Chondrocyte (in vitro differentiated cells): ENCODE results near the gene FOXJ1. TPM values are rescaled to one million over a fixed set of nuclear protein-coding genes. Genes with fewer than 3 reads are reported as not detected.

ENCODE experiments used
- DNase-seq: peaks from one replicate; pipeline ENCODE4 v3.0.0; 2021; ENCODE audit warnings: mixed read lengths, low spot score
- H3K27ac Mint-ChIP-seq: one replicate; pipeline ENCODE4 v1.8.0; 2021; ENCODE audit warnings: mild to moderate bottlenecking, moderate library complexity, mixed read lengths; ENCODE audit not compliant: unreplicated experiment
- H3K27me3 Mint-ChIP-seq: 2 replicates; pipeline ENCODE4 v1.8.0; 2021; ENCODE audit warnings: low read depth, mixed read lengths
- H3K36me3 Mint-ChIP-seq: 2 replicates; pipeline ENCODE4 v1.8.0; 2021; ENCODE audit warnings: low read depth, mixed read lengths
- H3K4me1 Mint-ChIP-seq: 2 replicates; pipeline ENCODE4 v1.8.0; 2021; ENCODE audit warnings: low read depth, mild to moderate bottlenecking, mixed read lengths
- H3K4me3 Mint-ChIP-seq: one replicate; pipeline ENCODE4 v1.8.0; 2021; ENCODE audit warnings: mild to moderate bottlenecking, moderate library complexity, mixed read lengths; ENCODE audit not compliant: unreplicated experiment
- H3K9me3 Mint-ChIP-seq: 2 replicates; pipeline ENCODE4 v1.8.0; 2021; ENCODE audit warnings: low read depth, mixed read lengths
- CTCF ChIP-seq: fragments of 200-600 bp; sonication (generic); IDR thresholded peaks from 2 replicates; pipeline ENCODE4 v1.5.0; 2021; ENCODE audit warnings: antibody characterized with exemption, mild to moderate bottlenecking, moderate library complexity
- total RNA-seq: library from RNA; stranded (reverse); gene quantifications from 3 replicates; pipeline ENCODE4 v1.2.1, GENCODE V29; 2021

The FOXJ1 gene
- total RNA-seq, 1 donor from 2014 or later = 0.12 TPM

GRCh38 chr17:76131692-76132573 lies 9.1 kb downstream of the FOXJ1 start:
- H3K27me3 Mint-ChIP-seq = peaks cover 15% of the 10 kb centered on the region
- no peak overlapping the region for H3K27ac Mint-ChIP-seq
- no peaks in the 10 kb centered on the region for H3K36me3 Mint-ChIP-seq
- no peak for TF ChIP-seq CTCF
- H3K9me3 Mint-ChIP-seq = no peaks in the 10 kb centered on the region
- H3K4me3 Mint-ChIP-seq = no peak overlapping the region
- DNase-seq = no peak
- H3K4me1 Mint-ChIP-seq = no peaks in the 10 kb centered on the region

DNA sequence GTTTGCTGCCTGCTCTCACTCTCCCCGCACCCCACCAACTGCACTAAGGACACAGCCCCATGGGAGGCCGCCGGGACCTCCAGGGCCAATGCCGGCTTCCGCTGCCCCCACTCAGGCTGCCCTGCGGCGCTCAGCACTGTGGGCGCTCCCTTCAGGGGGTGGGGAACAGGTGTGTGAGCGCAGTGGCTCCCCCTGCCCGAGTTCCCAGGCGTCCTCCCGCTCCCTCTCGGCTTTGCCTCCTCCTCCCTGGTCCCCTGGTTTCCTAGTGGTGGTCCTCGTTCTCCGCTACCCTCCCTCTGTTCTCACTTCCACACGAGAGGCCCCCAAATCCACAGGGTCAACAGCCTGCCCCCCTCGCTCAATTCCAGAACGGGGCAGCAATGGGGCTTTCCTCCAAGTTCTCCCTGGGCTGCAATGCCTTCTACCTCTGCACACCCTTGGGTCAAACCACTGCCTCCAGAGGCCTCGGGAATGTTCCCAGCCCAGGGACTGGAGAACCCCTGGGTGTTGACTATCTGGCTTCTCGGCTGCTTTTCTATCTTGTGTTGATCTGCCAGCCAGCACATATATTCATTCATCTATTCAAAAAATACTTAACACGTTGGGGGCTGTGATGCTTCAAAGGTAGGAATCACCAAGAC lies 9.9 kb downstream of the FOXJ1 start:
- Mint-ChIP-seq H3K27ac (no peak overlapping the region), H3K4me1 (no peaks in the 10 kb centered on the region), H3K9me3 (no peaks in the 10 kb centered on the region), H3K4me3 (no peak overlapping the region), H3K27me3 (peaks cover 15% of the 10 kb centered on the region), H3K36me3 (no peaks in the 10 kb centered on the region)
- DNase-seq = no peak
- no peak for TF ChIP-seq CTCF

DNA sequence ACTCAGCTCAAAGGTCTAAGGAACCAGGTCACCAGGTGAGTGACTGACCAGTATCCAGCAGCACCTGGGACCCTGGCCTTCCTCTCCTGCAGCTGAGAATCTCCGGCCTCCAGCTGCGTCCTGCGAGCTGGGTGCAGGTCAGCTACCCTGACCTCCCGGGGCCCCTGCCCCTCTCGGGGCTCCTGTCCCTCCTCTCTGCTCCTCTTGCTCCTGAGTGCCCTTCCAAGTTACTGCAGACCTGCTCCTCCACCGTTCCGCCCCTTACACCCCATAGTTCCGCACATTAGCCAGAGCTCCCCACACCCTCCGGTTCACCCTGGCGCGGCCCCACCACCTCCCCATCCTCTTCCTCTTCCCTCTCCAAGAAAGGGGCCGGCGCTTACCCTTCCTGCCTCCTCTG lies 10.6 kb downstream of the FOXJ1 start:
- no peak for TF ChIP-seq CTCF
- Mint-ChIP-seq H3K27me3 (peaks cover 16% of the 10 kb centered on the region), H3K27ac (no peak overlapping the region), H3K4me1 (no peaks in the 10 kb centered on the region), H3K4me3 (no peak overlapping the region), H3K36me3 (no peaks in the 10 kb centered on the region), H3K9me3 (no peaks in the 10 kb centered on the region)
- no peak for DNase-seq

DNA sequence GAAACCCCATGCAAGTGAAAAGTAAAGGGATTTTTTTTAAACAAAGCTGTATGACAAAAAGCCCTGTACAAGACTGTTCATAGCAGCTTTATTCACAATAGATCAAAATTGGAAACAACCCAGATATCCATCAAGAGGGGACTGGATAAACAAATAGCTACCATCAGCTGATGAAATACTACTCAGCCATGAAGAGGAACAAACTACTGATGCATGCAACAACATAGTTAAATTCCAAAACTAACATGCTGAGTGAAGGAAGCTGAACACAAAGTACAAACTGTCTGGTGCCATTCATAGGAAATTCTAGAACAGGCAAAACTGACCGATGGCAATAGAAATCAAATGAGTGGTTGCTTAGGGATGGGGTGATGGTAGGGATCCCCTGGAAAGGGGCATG lies 15.1 kb downstream of the FOXJ1 start:
- no peaks in the 10 kb centered on the region for H3K36me3 Mint-ChIP-seq
- H3K4me1 Mint-ChIP-seq = no peaks in the 10 kb centered on the region
- no peak overlapping the region for H3K27ac Mint-ChIP-seq
- H3K27me3 Mint-ChIP-seq = peaks cover 5% of the 10 kb centered on the region
- no peaks in the 10 kb centered on the region for H3K9me3 Mint-ChIP-seq
- no peak overlapping the region for H3K4me3 Mint-ChIP-seq
- no peak for DNase-seq
- TF ChIP-seq CTCF = no peak

DNA sequence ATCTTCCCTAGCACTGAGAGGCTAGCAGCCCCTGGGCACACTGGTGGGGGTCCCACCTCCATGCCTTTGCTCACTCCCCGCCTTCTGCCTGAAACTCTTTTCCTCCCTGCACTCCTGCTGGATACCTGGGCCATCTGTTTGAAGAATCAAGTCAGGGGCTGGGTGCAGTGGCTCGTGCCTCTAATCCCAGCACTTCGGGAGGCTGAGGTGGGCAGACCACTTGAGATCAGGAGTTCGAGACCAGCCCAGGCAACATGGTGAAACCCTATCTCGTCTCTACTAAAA lies 15.7 kb downstream of the FOXJ1 start:
- no peak for DNase-seq
- H3K36me3 Mint-ChIP-seq = no peaks in the 10 kb centered on the region
- no peak overlapping the region for H3K27ac Mint-ChIP-seq
- no peaks in the 10 kb centered on the region for H3K4me1 Mint-ChIP-seq
- no peak for TF ChIP-seq CTCF
- no peaks in the 10 kb centered on the region for H3K9me3 Mint-ChIP-seq
- peaks cover 6% of the 10 kb centered on the region for H3K27me3 Mint-ChIP-seq
- no peak overlapping the region for H3K4me3 Mint-ChIP-seq
